GM19324 (cell line): Measurements from ENCODE around the gene DDX39A.
"Not testable (repeated sequence)": the region's sequence is repeated elsewhere in the genome, so short reads cannot be mapped to it uniquely, and the experiment has no call there.

Source experiments
- ATAC-seq: cut with Tn5 transposase; IDR thresholded peaks from one replicate; pipeline ENCODE4 v1.9.1; 2021; ENCODE audit warnings: mild to moderate bottlenecking, moderate library complexity; ENCODE audit not compliant: unreplicated experiment, low FRiP score

DDX39A gene

GRCh38 chr19:14419106-14419813 lies at the start of gene DDX39A:
DDX39A (minus strand) TSS chr19:14419341; CDS start chr19:14413220, 6,121 bp downstream.
- peak; percentile 90 for ATAC-seq

DNA sequence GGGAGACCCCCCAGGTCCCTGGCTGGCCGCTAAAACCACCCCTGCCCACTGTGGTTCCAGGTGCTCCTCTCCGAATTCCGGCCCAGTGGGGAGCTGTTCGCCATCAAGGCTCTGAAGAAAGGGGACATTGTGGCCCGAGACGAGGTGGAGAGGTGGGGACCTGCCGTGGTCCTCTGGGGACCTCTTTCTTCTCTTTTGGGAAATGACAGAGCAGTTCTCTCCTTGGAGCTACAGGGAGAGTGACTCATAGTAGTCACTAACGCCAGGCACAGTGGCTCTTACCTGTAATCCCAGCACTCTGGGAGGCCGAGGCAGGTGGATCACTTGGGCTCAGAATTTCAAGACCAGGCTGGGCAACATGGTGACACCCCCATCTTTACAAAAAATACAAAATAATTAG lies 48.7 kb upstream of the DDX39A start:
- no peak for ATAC-seq

DNA sequence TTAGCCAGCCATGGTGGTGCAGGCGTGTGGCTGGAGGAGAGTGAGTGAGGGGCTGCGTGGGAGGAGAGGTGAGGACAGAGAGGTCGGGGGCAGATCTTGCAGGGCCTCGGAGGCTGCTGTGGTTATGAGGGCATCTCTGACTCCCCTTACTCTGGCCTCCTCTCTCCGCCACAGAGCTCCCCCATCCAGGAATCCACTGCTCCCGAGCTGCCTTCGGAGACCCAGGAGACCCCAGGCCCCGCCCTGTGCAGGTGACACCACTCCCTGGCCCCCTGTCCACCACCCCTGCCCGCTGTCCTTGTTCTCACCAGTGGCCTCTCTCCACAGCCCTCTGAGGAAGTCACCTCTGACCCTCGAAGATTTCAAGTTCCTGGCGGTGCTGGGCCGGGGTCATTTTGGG lies 48.2 kb upstream of the DDX39A start:
- no peak for ATAC-seq

DNA sequence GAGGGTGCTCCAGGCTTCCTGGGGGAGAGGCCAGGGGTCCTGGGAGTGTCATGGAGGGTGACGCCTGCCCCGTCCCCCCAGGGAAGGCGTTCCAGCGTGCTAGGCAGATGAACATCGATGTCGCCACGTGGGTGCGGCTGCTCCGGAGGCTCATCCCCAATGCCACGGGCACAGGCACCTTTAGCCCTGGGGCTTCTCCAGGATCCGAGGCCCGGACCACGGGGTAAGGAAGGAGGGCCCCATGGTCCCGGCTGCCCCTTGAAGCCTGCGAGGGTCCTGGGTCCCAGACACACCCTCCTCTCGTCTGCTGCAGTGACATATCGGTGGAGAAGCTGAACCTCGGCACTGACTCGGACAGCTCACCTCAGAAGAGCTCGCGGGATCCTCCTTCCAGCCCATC lies 44.6 kb upstream of the DDX39A start:
- no peak for ATAC-seq

- ATAC-seq: not testable (repeated sequence)
Observed at GRCh38 chr19:14462401-14462800, 43.3 kb upstream of the DDX39A start.

GRCh38 chr19:14460935-14461334 lies 41.8 kb upstream of the DDX39A start:
- no peak for ATAC-seq

GRCh38 chr19:14459703-14460102 lies 40.6 kb upstream of the DDX39A start:
- no peak for ATAC-seq

DNA sequence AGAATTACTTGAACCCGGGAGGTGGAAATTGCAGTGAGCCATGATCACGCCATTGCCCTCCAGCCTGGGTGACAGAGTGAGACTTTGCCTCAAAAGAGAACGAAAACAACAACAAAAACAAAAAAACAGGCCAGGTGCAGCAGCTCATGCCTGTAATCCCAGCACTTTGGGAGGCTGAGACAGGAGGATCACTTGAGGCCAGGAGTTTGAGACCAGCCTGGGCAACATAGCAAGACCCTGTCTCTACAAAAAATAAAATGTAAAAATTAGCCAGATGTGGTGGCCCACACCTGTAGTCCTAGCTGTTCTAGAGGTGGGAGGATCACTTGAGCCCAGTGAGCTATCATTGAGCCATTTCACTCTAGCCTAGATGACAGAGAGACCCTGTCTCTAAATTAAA lies 33.2 kb upstream of the DDX39A start:
- not testable (repeated sequence) for ATAC-seq

GRCh38 chr19:14450876-14451275 lies 31.7 kb upstream of the DDX39A start:
- ATAC-seq: no peak

DNA sequence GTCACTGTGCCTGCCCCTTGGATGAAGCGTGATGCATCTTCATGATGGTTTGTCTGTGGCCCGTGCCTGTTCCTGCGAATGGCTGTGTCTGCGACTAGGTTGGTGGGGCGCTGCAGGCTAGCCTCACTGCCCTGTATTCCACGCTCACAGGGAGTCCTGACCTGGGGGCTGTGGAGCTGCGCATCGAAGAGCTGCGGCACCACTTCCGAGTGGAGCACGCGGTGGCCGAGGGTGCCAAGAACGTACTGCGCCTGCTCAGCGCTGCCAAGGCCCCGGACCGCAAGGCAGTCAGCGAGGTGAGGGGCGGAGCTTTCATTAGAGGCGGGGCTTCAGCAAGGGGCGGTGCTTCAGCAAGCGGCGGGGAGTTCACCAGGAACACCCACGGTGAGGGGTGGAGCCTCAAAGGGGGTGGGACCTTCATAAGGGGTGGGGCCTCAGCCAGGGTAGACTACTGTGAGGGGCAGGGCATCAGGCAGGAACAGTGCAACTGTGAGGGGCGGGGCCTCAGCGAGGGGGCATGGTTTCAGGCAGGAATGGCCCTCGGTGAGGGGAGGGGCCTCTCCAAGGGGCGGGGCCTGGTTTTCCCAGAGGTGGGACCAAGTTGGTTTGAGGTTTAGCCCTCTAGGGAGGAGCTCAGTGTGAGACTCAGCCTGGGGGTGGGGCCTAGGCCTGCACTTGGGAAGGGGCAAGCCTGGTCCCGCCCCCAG lies 31.2 kb upstream of the DDX39A start:
- no peak for ATAC-seq

- ATAC-seq: no peak
Observed at GRCh38 chr19:14449321-14449720, 30.2 kb upstream of the DDX39A start.

- ATAC-seq: no peak
Observed at GRCh38 chr19:14446336-14447036, 27.3 kb upstream of the DDX39A start.

GRCh38 chr19:14443632-14444216 lies 24.6 kb upstream of the DDX39A start:
- no peak for ATAC-seq

DNA sequence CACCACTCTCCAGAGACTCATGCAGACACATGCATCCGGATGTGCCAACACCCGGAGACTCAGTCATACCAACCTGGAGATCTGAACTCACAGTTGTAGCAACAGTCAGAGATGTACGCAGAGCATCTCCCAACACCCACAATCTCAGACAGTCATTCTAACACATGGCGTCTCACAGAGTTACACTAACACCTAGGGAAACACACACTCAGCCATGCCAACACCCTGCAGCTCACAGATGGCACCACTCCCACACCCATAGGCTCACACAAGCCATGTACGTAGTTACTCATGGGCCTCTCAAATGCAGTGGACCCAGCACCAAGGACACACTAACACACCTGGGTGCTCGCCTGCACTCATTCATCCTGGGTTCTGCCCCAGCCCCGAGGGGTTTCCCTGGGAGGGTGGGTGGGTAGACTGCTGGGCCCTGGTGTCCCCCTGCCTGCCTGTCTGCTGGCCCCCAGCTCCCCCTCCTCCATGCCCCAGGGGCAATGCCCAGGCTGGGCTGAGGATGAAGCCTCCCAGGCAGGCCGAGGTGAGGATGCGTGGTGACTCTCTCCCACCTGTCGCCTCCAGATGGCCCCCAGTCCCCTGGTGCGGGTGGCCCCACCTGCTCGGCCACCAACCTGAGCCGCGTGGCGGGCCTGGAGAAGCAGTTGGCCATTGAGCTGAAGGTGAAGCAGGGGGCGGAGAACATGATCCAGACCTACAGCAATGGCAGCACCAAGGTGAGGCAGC lies 23.9 kb upstream of the DDX39A start:
- no peak for ATAC-seq

- ATAC-seq: no peak
Observed at GRCh38 chr19:14441041-14441938, 22.1 kb upstream of the DDX39A start.

DNA sequence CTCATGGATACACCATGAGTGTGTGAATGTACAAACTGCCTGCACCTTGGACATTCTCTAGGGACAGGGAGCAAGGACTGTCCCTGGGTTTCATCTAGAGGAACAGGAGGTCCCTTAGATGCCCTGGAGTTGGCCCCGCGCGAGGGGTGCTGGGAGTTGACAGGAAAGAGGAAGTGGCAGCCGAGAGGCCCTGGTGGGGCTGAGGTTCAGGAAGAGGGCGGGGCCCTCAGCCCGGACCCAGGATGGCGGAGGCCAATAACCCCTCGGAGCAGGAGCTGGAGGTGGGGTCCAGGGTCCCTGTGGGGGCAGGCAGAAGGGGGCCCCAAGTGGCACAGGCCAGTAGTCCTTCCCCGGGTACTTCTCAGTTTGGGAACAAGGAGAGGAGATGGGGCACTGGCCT lies 20.9 kb upstream of the DDX39A start:
- ATAC-seq: no peak

DNA sequence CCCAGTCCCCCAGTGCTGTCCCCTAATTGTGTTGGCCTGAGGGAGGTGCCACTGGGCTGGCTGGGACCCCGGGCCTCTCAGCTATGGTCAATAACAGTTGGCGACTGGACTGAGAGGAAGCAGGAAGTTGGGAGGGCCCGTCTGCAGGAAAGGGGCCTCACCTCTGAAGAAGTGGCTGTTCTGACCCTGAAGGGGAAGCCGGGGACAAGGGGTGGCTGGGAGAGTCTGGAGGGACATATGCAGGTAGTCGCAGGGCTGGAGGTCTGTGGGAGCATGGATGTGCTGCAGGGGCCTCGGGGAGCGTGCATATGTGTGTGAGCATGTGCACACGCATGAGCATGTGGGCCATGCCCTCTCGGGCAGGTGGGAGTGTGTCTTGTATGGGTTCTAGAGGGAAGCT lies 19.9 kb upstream of the DDX39A start:
- ATAC-seq: no peak

DNA sequence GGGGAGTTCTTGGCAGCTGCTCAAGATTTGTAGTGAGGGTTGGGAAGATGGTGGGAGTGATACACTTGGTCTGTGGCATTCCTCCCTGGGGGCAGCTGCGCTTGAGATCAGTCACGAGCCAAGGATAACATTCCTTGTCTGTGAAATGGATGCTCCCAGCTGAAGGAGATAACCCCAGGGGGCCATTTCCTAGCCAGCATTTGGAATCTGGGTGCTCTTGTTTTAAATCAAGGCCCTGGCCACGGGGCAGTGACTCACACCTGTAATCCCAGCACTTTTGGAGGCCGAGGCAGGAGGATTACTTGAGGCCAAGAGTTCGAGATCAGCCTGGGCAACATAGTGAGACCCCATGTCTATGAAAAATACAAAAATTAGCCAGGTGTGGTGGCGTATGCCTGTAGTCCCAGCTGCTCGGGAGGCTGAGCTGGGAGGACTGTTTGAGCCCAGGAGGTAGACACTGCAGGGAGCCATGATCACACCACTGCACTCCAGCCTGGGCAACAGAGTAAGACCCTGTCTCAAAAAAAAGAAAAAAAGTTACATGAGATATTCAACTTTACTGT lies 18.5 kb upstream of the DDX39A start:
- ATAC-seq: no peak
